ENCODE results near the gene USP32. TPM values are rescaled to one million over a fixed set of nuclear protein-coding genes. Genes with fewer than 3 reads are reported as not detected.

USP32 gene
- polyA plus RNA-seq, 1 donor (not counting 4 experiments of a cell fraction or from before 2014, with no cell fraction given): 37.6 TPM

- Histone ChIP-seq H3K4me3 (ENCODE audit: control insufficient read depth in 2 of 3, extremely low read depth in 1 of 3, insufficient read depth in 2 of 3, low read depth in 1 of 3, low read length in 3 of 3) (no peak overlapping the region), H3K36me3 (ENCODE audit: control insufficient read depth in 2 of 2, extremely low read depth in 1 of 2, insufficient read depth in 2 of 2, low read length in 2 of 2) (peaks cover 3 to 5% of the 10 kb centered on the region in 2 experiments), H3K27ac (ENCODE audit: control insufficient read depth, insufficient read depth, low read length) (no peak overlapping the region), H3K9me1 (ENCODE audit: control insufficient read depth, extremely low read depth, insufficient read depth, low read length) (no peaks in the 10 kb centered on the region), H3K4me2 (ENCODE audit: control insufficient read depth, extremely low read depth, insufficient read depth, low read depth, low read length) (no peak overlapping the region), H4K20me1 (ENCODE audit: control insufficient read depth, extremely low read depth, insufficient read depth, low read length) (no peaks in the 10 kb centered on the region), H3K27me3 (ENCODE audit: control insufficient read depth, extremely low read depth, insufficient read depth, low read length) (no peaks in the 10 kb centered on the region), H2AFZ (ENCODE audit: control insufficient read depth, low read length) (no peak overlapping the region), H3K79me2 (ENCODE audit: control insufficient read depth, insufficient read depth, low read length) (no peaks in the 10 kb centered on the region), H3K4me1 (ENCODE audit: control insufficient read depth, extremely low read depth, insufficient read depth, low read length) (no peaks in the 10 kb centered on the region), H3K9ac (ENCODE audit: control insufficient read depth, extremely low read depth, insufficient read depth, low read length) (no peak overlapping the region), H3K9me3 (ENCODE audit: control insufficient read depth, low read depth, low read length) (no peaks in the 10 kb centered on the region)
- no peak for TF ChIP-seq EZH2 (IDR thresholded peaks at IDR 0.05; ENCODE audit: low read length)
- TF ChIP-seq, protein P1, sequence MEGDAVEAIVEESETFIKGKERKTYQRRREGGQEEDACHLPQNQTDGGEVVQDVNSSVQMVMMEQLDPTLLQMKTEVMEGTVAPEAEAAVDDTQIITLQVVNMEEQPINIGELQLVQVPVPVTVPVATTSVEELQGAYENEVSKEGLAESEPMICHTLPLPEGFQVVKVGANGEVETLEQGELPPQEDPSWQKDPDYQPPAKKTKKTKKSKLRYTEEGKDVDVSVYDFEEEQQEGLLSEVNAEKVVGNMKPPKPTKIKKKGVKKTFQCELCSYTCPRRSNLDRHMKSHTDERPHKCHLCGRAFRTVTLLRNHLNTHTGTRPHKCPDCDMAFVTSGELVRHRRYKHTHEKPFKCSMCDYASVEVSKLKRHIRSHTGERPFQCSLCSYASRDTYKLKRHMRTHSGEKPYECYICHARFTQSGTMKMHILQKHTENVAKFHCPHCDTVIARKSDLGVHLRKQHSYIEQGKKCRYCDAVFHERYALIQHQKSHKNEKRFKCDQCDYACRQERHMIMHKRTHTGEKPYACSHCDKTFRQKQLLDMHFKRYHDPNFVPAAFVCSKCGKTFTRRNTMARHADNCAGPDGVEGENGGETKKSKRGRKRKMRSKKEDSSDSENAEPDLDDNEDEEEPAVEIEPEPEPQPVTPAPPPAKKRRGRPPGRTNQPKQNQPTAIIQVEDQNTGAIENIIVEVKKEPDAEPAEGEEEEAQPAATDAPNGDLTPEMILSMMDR (optimal IDR thresholded peaks at IDR 0.05 in 1 of 3, IDR thresholded peaks at IDR 0.05 in 1 of 3, conservative IDR thresholded peaks at IDR 0.05 in 1 of 3; ENCODE audit: extremely low read depth in 1 of 3, insufficient read depth in 2 of 3, low read length in 3 of 3): no peak
- dilution Hi-C loops (cut with MboI; ENCODE audit: extremely low pct_ligation_motif_present, low sequenced_read_pairs): no loop called here
- FAIRE-seq: no peak
- no peak for DNase-seq (ENCODE audit: low read depth, low spot score)
Measured at GRCh38 chr17:60248618-60249289, 143.2 kb downstream of the USP32 start.

- no peak for FAIRE-seq
- no peak for DNase-seq (ENCODE audit: low read depth, low spot score)
Measured at GRCh38 chr17:60247836-60248461, 144.0 kb downstream of the USP32 start.

More at GRCh38 chr17:60247836-60248461, 144.0 kb downstream of the USP32 start:
- Histone ChIP-seq H3K9me3 (ENCODE audit: control insufficient read depth, low read depth, low read length) (no peaks in the 10 kb centered on the region), H3K79me2 (ENCODE audit: control insufficient read depth, insufficient read depth, low read length) (no peaks in the 10 kb centered on the region), H3K27me3 (ENCODE audit: control insufficient read depth, extremely low read depth, insufficient read depth, low read length) (no peaks in the 10 kb centered on the region), H3K27ac (ENCODE audit: control insufficient read depth, insufficient read depth, low read length) (no peak overlapping the region), H3K4me1 (ENCODE audit: control insufficient read depth, extremely low read depth, insufficient read depth, low read length) (no peaks in the 10 kb centered on the region), H3K4me3 (ENCODE audit: control insufficient read depth in 2 of 3, extremely low read depth in 1 of 3, insufficient read depth in 2 of 3, low read depth in 1 of 3, low read length in 3 of 3) (no peak overlapping the region), H3K9ac (ENCODE audit: control insufficient read depth, extremely low read depth, insufficient read depth, low read length) (no peak overlapping the region), H3K9me1 (ENCODE audit: control insufficient read depth, extremely low read depth, insufficient read depth, low read length) (no peaks in the 10 kb centered on the region), H4K20me1 (ENCODE audit: control insufficient read depth, extremely low read depth, insufficient read depth, low read length) (no peaks in the 10 kb centered on the region), H2AFZ (ENCODE audit: control insufficient read depth, low read length) (no peak overlapping the region), H3K4me2 (ENCODE audit: control insufficient read depth, extremely low read depth, insufficient read depth, low read depth, low read length) (no peak overlapping the region), H3K36me3 (ENCODE audit: control insufficient read depth in 2 of 2, extremely low read depth in 1 of 2, insufficient read depth in 2 of 2, low read length in 2 of 2) (peaks cover 3 to 5% of the 10 kb centered on the region in 2 experiments)
- dilution Hi-C loops (cut with MboI; ENCODE audit: extremely low pct_ligation_motif_present, low sequenced_read_pairs): no loop called here
- TF ChIP-seq, protein P1 (optimal IDR thresholded peaks at IDR 0.05 in 1 of 3, IDR thresholded peaks at IDR 0.05 in 1 of 3, conservative IDR thresholded peaks at IDR 0.05 in 1 of 3; ENCODE audit: extremely low read depth in 1 of 3, insufficient read depth in 2 of 3, low read length in 3 of 3): no peak
- TF ChIP-seq EZH2 (IDR thresholded peaks at IDR 0.05; ENCODE audit: low read length): no peak
